BLaER1 treated with 17β-estradiol and CSF1 and Interleukin-3, amounts not matched to agents 10 nM and 100 nM (cell line): ENCODE data around the gene AP2A2.
A peak's percentile ranks its signal among the peaks of the same experiment; 100 is the strongest.
"Not testable (repeated sequence)": the region's sequence is repeated elsewhere in the genome, so short reads cannot be mapped to it uniquely, and the experiment has no call there.

ENCODE experiments used
- H3K27ac ChIP-seq, 11 experiments: shearing (Covaris generic); formaldehyde crosslinking; 2 replicates each; pipeline ENCODE4 v1.8.1; 2022
- H3K27me3 ChIP-seq, 11 experiments: shearing (Covaris generic); formaldehyde crosslinking; 2 replicates each; pipeline ENCODE4 v1.8.1; 2022
- H3K36me3 ChIP-seq, 11 experiments: shearing (Covaris generic); formaldehyde crosslinking; 2 replicates each; pipeline ENCODE4 v1.8.1; 2022
- H3K4me1 ChIP-seq, 10 experiments: shearing (Covaris generic); formaldehyde crosslinking; 2 replicates each; pipeline ENCODE4 v1.8.1; 2022
- H3K4me2 ChIP-seq, 11 experiments: shearing (Covaris generic); formaldehyde crosslinking; 2 replicates each; pipeline ENCODE4 v1.8.1; 2022
- H3K4me3 ChIP-seq, 10 experiments: shearing (Covaris generic); formaldehyde crosslinking; 2 replicates each; pipeline ENCODE4 v1.8.1; 2022
- H3K9ac ChIP-seq, 11 experiments: shearing (Covaris generic); formaldehyde crosslinking; 2 replicates each; pipeline ENCODE4 v1.8.1; 2022
- H3K9me3 ChIP-seq, 11 experiments: shearing (Covaris generic); formaldehyde crosslinking; replicated peaks in 1 of 11; 2 replicates each; pipeline ENCODE4 v1.8.1; 2022
- H4K20me1 ChIP-seq, 11 experiments: shearing (Covaris generic); formaldehyde crosslinking; 2 replicates each; pipeline ENCODE4 v1.8.1; 2022
- Cebpa-rat ChIP-seq, 11 experiments: shearing (Covaris generic); IDR thresholded peaks; 2 replicates each; pipeline ENCODE4 v1.8.1; 2022

Gene AP2A2

DNA sequence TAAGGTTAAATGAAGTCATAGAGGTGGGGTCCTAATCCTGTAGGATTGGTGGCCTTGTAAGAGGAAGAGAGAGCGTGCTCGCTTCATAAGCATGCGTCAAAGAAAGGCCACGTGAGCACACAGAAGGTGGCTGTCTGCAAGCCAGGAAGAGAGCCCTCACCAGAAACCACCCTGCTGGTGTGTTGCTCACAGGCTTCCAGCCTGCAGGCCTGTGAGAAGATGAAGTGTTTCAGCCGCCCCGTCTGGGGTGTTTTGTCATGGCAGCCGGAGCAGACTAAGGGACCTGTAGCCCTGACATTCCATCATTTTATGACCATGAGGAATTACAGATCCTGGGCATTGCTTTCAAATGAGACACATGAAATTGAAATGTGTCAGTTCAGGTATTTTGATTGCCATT lies 32.4 kb downstream of the AP2A2 start:
- Histone ChIP-seq H3K4me3 (no peak overlapping the region), H3K9ac (no peak overlapping the region; a peak in 1 of 22 replicates), H3K27me3 (no peaks in the 10 kb centered on the region), H3K36me3 (peaks cover 54 to 86% (median 67%) of the 10 kb centered on the region in 11 experiments), H4K20me1 (peaks cover 59 to 100% (median 76%) of the 10 kb centered on the region in 11 experiments), H3K4me2 (no peak overlapping the region), H3K27ac (no peak overlapping the region), H3K4me1 (peaks cover 26 to 37% (median 31%) of the 10 kb centered on the region in 10 experiments), H3K9me3 (no peaks in the 10 kb centered on the region)
- no peak for TF ChIP-seq Cebpa-rat (IDR thresholded peaks at IDR 0.05)

DNA sequence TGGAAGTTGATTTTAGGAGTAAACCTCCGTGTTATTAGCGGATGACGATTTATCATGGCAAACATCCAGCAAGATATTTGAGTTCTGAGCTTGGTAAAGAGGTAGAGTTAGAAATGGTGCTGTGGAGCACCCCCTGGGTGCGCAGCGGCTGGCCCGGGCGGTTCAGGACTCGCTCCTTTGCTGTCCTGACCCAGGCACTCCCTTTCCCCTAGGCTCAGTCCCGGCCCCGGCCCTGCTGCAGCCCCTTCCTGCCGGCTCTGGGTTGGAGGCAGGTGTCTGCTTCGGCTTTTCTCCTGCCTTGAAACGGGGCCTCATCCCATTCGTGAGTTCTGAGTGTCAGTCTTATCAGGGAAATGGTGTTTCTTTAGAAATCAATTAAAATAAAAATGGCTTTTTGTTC lies 33.4 kb downstream of the AP2A2 start:
- peaks cover 17 to 28% (median 22%) of the 10 kb centered on the region in 10 experiments for H3K4me1 ChIP-seq
- no peak overlapping the region for H3K4me3 ChIP-seq
- TF ChIP-seq Cebpa-rat (IDR thresholded peaks at IDR 0.05): no peak
- no peaks in the 10 kb centered on the region for H3K9me3 ChIP-seq
- H3K4me2 ChIP-seq: no peak overlapping the region
- peak overlapping the region in 1 of 11 experiments; percentile 20; a peak in 1 of 22 replicates for H3K9ac ChIP-seq
- H4K20me1 ChIP-seq: peaks cover 59 to 100% (median 74%) of the 10 kb centered on the region in 11 experiments
- H3K36me3 ChIP-seq: peaks cover 63 to 90% (median 76%) of the 10 kb centered on the region in 11 experiments
- no peak overlapping the region for H3K27ac ChIP-seq
- no peaks in the 10 kb centered on the region for H3K27me3 ChIP-seq

DNA sequence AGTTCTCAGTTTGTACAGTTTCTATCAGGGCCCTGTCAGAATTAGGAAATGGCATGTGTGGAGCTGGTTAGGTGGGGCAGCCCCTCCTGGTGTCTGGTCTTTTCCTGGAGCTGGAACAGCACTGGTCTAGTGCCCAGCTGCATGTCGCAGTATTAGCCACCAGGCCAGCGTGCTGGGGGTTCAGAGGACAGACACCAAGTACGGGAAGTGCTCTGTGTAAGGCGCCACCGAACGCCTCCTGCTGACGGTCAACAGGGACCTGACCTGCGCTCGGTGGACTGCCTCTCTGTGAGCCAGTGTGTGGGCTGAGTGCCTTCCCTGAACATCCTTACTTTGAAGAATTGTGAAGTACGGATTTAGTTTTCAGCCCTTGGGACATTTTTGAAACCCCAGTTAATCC lies 33.9 kb downstream of the AP2A2 start:
- H3K9ac ChIP-seq: no peak overlapping the region

DNA sequence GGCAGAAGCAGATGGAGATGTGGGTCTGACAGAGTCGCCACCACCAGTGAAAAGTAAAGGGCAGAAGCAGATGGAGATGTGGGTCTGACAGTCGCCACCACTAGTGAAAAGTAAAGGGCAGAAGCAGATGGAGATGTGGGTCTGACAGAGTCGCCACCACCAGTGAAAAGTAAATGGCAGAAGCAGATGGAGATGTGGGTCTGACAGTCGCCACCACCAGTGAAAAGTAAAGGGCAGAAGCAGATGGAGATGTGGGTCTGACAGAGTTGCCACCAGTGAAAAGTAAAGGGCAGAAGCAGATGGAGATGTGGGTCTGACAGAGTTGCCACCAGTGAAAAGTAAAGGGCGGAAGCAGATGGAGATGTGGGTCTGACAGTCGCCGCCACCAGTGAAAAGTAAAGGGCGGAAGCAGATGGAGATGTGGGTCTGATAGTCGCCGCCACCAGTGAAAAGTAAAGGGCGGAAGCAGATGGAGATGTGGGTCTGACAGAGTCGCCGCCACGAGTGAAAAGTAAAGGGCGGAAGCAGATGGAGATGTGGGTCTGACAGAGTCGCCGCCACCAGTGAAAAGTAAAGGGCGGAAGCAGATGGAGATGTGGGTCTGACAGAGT lies 35.7 kb downstream of the AP2A2 start:
- not testable (repeated sequence) for H3K4me3 ChIP-seq, H3K27me3 ChIP-seq, H3K4me2 ChIP-seq, H3K9me3 ChIP-seq, H3K27ac ChIP-seq, H3K9ac ChIP-seq
- Histone ChIP-seq H3K36me3 (peaks cover 75 to 94% (median 87%) of the 10 kb centered on the region in 11 experiments), H3K4me1 (peaks cover 6 to 18% (median 11%) of the 10 kb centered on the region in 10 experiments), H4K20me1 (peaks cover 35 to 98% (median 65%) of the 10 kb centered on the region in 11 experiments; a peak in 21 of 22 replicates)

More for the DNA sequence above, 33.9 kb downstream of the AP2A2 start:
- Histone ChIP-seq H3K4me3 (no peak overlapping the region), H3K27ac (no peak overlapping the region), H3K4me1 (peaks cover 11 to 22% (median 16%) of the 10 kb centered on the region in 10 experiments), H3K4me2 (no peak overlapping the region), H4K20me1 (peaks cover 53 to 100% (median 69%) of the 10 kb centered on the region in 11 experiments), H3K36me3 (peaks cover 69 to 96% (median 82%) of the 10 kb centered on the region in 11 experiments), H3K27me3 (no peaks in the 10 kb centered on the region), H3K9me3 (no peaks in the 10 kb centered on the region)
- TF ChIP-seq Cebpa-rat (IDR thresholded peaks at IDR 0.05): no peak

DNA sequence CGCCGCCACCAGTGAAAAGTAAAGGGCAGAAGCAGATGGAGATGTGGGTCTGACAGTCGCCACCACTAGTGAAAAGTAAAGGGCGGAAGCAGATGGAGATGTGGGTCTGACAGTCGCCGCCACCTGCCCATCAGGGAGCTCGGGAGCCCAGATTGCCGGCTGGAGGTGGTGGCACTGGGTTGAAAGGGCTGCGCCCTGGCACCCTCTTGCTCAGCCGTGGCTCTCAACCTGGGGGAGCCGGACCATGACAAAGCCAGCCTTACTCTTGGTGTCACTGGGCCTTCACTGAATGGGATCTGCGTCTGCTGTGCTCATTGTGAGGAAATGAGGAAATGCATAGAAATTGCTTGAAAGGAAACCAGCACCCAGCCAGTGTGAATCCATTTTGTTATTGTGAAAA lies 36.3 kb downstream of the AP2A2 start:
- no peak for TF ChIP-seq Cebpa-rat (IDR thresholded peaks at IDR 0.05)
- Histone ChIP-seq H4K20me1 (peaks cover 30 to 98% (median 63%) of the 10 kb centered on the region in 11 experiments; a peak in 21 of 22 replicates), H3K27ac (no peak overlapping the region), H3K4me3 (no peak overlapping the region), H3K9me3 (no peaks in the 10 kb centered on the region), H3K9ac (no peak overlapping the region), H3K4me1 (peaks cover 11 to 19% (median 16%) of the 10 kb centered on the region in 10 experiments), H3K4me2 (no peak overlapping the region), H3K27me3 (no peaks in the 10 kb centered on the region), H3K36me3 (peaks cover 70 to 92% (median 82%) of the 10 kb centered on the region in 11 experiments)

DNA sequence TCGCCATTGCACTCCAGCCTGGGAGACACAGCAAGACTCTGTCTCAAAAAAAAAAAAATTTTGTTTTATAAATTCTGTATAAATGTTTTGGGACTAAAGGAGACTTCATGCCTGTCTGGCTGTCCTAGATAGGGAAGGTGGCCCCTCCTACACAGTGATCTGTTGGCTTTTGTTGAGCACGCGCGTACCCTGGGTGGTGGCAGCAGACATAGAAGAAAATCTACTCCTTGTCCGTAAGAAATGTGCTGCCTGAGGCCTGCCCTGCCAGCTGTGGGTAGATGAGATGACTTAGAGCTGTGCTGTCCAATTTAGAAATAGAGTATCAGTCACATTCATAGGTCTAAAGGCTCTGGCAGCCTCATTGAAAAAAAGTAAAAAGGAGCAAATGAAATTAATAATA lies 37.0 kb downstream of the AP2A2 start:
- Histone ChIP-seq H3K4me2 (no peak overlapping the region), H3K4me3 (no peak overlapping the region), H3K27me3 (no peaks in the 10 kb centered on the region), H3K9ac (no peak overlapping the region), H3K27ac (no peak overlapping the region), H4K20me1 (peaks cover 23 to 98% (median 59%) of the 10 kb centered on the region in 11 experiments; a peak in 21 of 22 replicates), H3K9me3 (no peaks in the 10 kb centered on the region), H3K36me3 (peaks cover 68 to 85% (median 74%) of the 10 kb centered on the region in 11 experiments), H3K4me1 (peaks cover 19 to 27% (median 24%) of the 10 kb centered on the region in 10 experiments)
- no peak for TF ChIP-seq Cebpa-rat (IDR thresholded peaks at IDR 0.05)

DNA sequence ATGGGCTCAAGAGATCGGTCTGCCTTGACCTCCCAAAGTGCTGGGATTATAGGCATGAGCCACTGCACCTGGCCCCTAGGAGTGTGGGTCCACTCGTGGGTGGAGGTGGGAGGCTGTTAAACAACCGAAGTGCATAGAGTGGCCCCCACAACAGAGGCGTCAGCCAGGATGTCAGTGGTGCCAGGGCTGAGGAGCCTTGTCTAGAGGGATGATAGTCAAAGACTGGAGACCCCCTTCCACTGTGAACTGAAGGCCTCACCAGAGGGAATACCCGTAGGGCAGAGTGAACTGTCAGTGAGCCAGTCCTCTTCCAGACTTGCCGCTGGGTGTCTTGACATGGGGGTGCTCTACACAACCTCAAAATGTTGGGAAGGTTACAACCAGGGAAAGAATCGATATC lies 38.2 kb downstream of the AP2A2 start:
- H3K4me2 ChIP-seq: no peak overlapping the region
- no peak for TF ChIP-seq Cebpa-rat (IDR thresholded peaks at IDR 0.05)
- H3K4me1 ChIP-seq: peaks cover 31 to 38% (median 35%) of the 10 kb centered on the region in 10 experiments
- no peak overlapping the region for H3K9ac ChIP-seq
- no peaks in the 10 kb centered on the region for H3K9me3 ChIP-seq
- peaks cover 22 to 98% (median 59%) of the 10 kb centered on the region in 11 experiments; a peak in 21 of 22 replicates for H4K20me1 ChIP-seq
- peaks cover 57 to 76% (median 63%) of the 10 kb centered on the region in 11 experiments for H3K36me3 ChIP-seq
- no peak overlapping the region for H3K27ac ChIP-seq
- H3K27me3 ChIP-seq: no peaks in the 10 kb centered on the region
- H3K4me3 ChIP-seq: no peak overlapping the region

DNA sequence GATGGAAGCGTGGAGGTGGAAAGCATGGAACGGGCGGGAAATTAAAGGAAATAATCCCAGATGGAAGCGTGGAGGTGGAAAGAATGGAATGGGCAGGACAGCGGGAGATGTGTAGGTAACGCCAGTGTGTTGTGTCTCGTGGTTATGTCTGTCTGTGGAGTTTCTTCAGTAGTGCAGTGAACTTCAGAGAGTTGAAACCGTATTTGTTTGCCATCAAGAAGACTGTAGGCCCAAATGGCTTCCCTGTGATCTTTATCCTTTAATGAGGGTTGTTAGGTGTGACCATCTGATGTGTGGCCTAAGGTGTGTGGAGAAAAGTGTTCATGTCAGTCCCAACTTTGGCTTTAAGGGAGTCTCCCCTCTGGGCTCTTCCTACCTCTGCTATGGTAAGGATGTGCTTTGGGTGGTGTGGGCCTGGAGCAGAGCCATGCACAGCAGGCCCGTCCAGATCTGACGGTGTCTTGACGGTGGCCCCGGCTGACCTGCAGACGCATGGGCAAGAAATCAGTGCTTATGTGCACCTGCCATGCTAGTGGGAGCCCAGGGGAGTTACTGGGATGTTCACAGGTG lies 39.6 kb downstream of the AP2A2 start:
- Histone ChIP-seq H3K4me3 (no peak overlapping the region), H4K20me1 (peaks cover 32 to 98% (median 65%) of the 10 kb centered on the region in 11 experiments), H3K36me3 (peaks cover 44 to 74% (median 49%) of the 10 kb centered on the region in 11 experiments), H3K9me3 (no peaks in the 10 kb centered on the region), H3K4me1 (peaks cover 45 to 53% (median 50%) of the 10 kb centered on the region in 10 experiments), H3K27ac (no peak overlapping the region), H3K9ac (no peak overlapping the region), H3K27me3 (no peaks in the 10 kb centered on the region), H3K4me2 (peak overlapping the region in 5 of 11 experiments; percentile 16 to 92 (median 81); a peak in 3 of 22 replicates)
- TF ChIP-seq Cebpa-rat (IDR thresholded peaks at IDR 0.05): no peak

DNA sequence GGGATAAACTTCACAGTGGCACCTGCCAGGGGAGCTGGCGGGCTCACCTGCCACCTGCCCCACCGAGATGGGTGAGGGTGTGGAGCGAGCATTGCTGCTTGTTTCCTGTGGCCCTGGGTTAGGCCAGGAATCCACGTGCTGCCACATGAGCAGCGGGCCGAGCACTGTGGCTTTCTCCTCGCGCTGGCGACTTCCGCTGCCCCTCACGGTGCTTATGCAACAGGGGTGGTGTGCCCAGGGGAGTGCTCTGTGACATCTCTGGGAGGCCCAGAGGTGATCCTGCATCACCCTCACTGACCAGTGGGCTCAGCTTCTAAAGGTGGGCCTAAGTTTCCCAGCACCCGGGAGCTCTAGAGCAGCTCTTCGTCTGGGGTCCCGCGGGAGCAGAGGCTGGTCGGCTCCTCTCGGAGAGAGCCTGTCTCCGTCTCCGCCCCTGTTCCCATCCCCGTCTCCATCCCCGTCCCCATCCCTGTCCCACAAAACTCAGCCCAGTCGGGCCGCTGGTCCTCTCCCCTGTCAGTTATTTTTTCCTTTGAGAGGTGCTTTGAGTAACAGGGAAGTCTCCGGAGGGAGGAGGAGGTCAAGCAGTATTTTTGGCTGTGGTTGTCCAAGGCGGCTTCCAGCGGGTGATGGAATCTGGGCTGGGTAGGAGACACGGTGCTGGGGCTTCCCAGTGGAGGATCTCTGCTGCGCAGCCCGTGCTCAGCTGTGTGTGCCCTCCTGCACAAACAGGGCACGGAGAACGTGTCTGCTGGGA lies 42.5 kb downstream of the AP2A2 start:
- Histone ChIP-seq H3K4me3 (peak overlapping the region in 5 of 10 experiments; percentile 3 to 43 (median 21); a peak in 5 of 20 replicates), H4K20me1 (peaks cover 61 to 98% (median 84%) of the 10 kb centered on the region in 11 experiments), H3K4me2 (peak overlapping the region; percentile 79 to 96 (median 89)), H3K36me3 (peaks cover 25 to 74% (median 34%) of the 10 kb centered on the region in 11 experiments), H3K9ac (peak overlapping the region in 9 of 11 experiments; percentile 10 to 69 (median 39); a peak in 16 of 22 replicates), H3K9me3 (no peaks in the 10 kb centered on the region), H3K4me1 (peaks cover 74 to 81% (median 78%) of the 10 kb centered on the region in 10 experiments), H3K27ac (peak overlapping the region in 8 of 11 experiments; percentile 29 to 65 (median 40); a peak in 14 of 22 replicates), H3K27me3 (no peaks in the 10 kb centered on the region)
- TF ChIP-seq Cebpa-rat (IDR thresholded peaks at IDR 0.05): peak in 4 of 11 experiments; percentile 18 to 49 (median 26); a peak in 2 of 22 replicates
